GM21737 (cell line): ENCODE data around the gene TAB2.
A peak's percentile ranks its signal among the peaks of the same experiment; 100 is the strongest.

Experiments used
- ATAC-seq: cut with Tn5 transposase; IDR thresholded peaks from one replicate; pipeline ENCODE4 v1.9.1; 2021; ENCODE audit warnings: mild to moderate bottlenecking, moderate library complexity; ENCODE audit not compliant: unreplicated experiment

Gene TAB2

GRCh38 chr6:149405823-149406765 is 88.6 kb downstream of the TAB2 start:
- ATAC-seq: no peak

GRCh38 chr6:149409617-149410016 is 92.1 kb downstream of the TAB2 start:
- no peak for ATAC-seq

- ATAC-seq: no peak
Measured at GRCh38 chr6:149410557-149410956, 93.0 kb downstream of the TAB2 start.

- ATAC-seq: no peak
Measured at GRCh38 chr6:149414009-149414408, 96.5 kb downstream of the TAB2 start.

GRCh38 chr6:149414821-149415220 is 97.3 kb downstream of the TAB2 start:
- no peak for ATAC-seq

GRCh38 chr6:149419696-149420404 is 102.3 kb downstream of the TAB2 start:
- no peak for ATAC-seq

- ATAC-seq: no peak
Measured at GRCh38 chr6:149421132-149421531, 103.6 kb downstream of the TAB2 start.

- no peak for ATAC-seq
Measured at GRCh38 chr6:149422581-149422980, 105.1 kb downstream of the TAB2 start.

- no peak for ATAC-seq
Measured at GRCh38 chr6:149423964-149424440, 106.5 kb downstream of the TAB2 start.

- no peak for ATAC-seq
Measured at GRCh38 chr6:149425224-149425623, 107.7 kb downstream of the TAB2 start.

- no peak for ATAC-seq
Measured at GRCh38 chr6:149425754-149426153, 108.2 kb downstream of the TAB2 start.

- ATAC-seq: no peak
Measured at GRCh38 chr6:149428606-149429005, 111.1 kb downstream of the TAB2 start.

GRCh38 chr6:149429427-149430360 is 112.2 kb downstream of the TAB2 start:
- no peak for ATAC-seq

GRCh38 chr6:149431905-149432775 is 114.6 kb downstream of the TAB2 start:
- peak; percentile 69 for ATAC-seq

- ATAC-seq: no peak
Measured at GRCh38 chr6:149433405-149433804, 115.9 kb downstream of the TAB2 start.

GRCh38 chr6:149433881-149434280 is 116.4 kb downstream of the TAB2 start:
- ATAC-seq: no peak

GRCh38 chr6:149435919-149436586 is 118.5 kb downstream of the TAB2 start:
- ATAC-seq: no peak

GRCh38 chr6:149436647-149437046 is 119.1 kb downstream of the TAB2 start:
- no peak for ATAC-seq

GRCh38 chr6:149437212-149437611 is 119.7 kb downstream of the TAB2 start:
- no peak for ATAC-seq
